ENCODE data around the gene QSOX1.

GRCh38 chr1:180248731-180249681 is 94.3 kb downstream of the QSOX1 start:
- TF ChIP-seq CTCF (conservative IDR thresholded peaks at IDR 0.05) = no peak
- no peak for TF ChIP-seq EZH2 (IDR thresholded peaks at IDR 0.05; ENCODE audit: low read depth)
